Lower leg skin (tissue), 3 donors: ENCODE results near the gene MMP20.

Experiments used
- POLR2A ChIP-seq, 2 donors: fragments of 450-650 bp; IDR thresholded peaks; one replicate each; pipeline ENCODE4 v1.6.1; 2016 to 2017; ENCODE audit warnings: antibody characterized with exemption in 2 of 2, mild to moderate bottlenecking in 1 of 2, moderate library complexity in 1 of 2
- TF ChIP-seq, protein P1 (sequence below), 3 donors: fragments of 450-650 bp; IDR thresholded peaks; one replicate each; pipeline ENCODE4 v1.5.1; 2016; ENCODE audit warnings: antibody characterized with exemption in 3 of 3, mild to moderate bottlenecking in 3 of 3, moderate library complexity in 2 of 3

- TF ChIP-seq, protein P1, sequence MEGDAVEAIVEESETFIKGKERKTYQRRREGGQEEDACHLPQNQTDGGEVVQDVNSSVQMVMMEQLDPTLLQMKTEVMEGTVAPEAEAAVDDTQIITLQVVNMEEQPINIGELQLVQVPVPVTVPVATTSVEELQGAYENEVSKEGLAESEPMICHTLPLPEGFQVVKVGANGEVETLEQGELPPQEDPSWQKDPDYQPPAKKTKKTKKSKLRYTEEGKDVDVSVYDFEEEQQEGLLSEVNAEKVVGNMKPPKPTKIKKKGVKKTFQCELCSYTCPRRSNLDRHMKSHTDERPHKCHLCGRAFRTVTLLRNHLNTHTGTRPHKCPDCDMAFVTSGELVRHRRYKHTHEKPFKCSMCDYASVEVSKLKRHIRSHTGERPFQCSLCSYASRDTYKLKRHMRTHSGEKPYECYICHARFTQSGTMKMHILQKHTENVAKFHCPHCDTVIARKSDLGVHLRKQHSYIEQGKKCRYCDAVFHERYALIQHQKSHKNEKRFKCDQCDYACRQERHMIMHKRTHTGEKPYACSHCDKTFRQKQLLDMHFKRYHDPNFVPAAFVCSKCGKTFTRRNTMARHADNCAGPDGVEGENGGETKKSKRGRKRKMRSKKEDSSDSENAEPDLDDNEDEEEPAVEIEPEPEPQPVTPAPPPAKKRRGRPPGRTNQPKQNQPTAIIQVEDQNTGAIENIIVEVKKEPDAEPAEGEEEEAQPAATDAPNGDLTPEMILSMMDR (IDR thresholded peaks at IDR 0.05) = no peak
- TF ChIP-seq POLR2A (IDR thresholded peaks at IDR 0.05) = no peak
Observed at GRCh38 chr11:102590276-102591049, 34.7 kb downstream of the MMP20 start.
